Measurements from ENCODE around the gene SORT1. TPM values are rescaled to one million over a fixed set of nuclear protein-coding genes. Genes with fewer than 3 reads are reported as not detected.

Gene SORT1
- polyA plus RNA-seq, 1 donor = 30.7 TPM

DNA sequence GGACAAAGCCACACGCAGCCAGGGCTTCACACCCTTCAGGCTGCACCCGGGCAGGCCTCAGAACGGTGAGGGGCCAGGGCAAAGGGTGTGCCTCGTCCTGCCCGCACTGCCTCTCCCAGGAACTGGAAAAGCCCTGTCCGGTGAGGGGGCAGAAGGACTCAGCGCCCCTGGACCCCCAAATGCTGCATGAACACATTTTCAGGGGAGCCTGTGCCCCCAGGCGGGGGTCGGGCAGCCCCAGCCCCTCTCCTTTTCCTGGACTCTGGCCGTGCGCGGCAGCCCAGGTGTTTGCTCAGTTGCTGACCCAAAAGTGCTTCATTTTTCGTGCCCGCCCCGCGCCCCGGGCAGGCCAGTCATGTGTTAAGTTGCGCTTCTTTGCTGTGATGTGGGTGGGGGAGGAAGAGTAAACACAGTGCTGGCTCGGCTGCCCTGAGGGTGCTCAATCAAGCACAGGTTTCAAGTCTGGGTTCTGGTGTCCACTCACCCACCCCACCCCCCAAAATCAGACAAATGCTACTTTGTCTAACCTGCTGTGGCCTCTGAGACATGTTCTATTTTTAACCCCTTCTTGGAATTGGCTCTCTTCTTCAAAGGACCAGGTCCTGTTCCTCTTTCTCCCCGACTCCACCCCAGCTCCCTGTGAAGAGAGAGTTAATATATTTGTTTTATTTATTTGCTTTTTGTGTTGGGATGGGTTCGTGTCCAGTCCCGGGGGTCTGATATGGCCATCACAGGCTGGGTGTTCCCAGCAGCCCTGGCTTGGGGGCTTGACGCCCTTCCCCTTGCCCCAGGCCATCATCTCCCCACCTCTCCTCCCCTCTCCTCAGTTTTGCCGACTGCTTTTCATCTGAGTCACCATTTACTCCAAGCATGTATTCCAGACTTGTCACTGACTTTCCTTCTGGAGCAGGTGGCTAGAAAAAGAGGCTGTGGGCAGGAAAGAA lies 122.9 kb downstream of the SORT1 start:
- no peak for DNase-seq (ENCODE audit: low read depth)

- DNase-seq (ENCODE audit: low read depth) = no peak
Measured at GRCh38 chr1:109273570-109274288, 124.0 kb downstream of the SORT1 start.

DNA sequence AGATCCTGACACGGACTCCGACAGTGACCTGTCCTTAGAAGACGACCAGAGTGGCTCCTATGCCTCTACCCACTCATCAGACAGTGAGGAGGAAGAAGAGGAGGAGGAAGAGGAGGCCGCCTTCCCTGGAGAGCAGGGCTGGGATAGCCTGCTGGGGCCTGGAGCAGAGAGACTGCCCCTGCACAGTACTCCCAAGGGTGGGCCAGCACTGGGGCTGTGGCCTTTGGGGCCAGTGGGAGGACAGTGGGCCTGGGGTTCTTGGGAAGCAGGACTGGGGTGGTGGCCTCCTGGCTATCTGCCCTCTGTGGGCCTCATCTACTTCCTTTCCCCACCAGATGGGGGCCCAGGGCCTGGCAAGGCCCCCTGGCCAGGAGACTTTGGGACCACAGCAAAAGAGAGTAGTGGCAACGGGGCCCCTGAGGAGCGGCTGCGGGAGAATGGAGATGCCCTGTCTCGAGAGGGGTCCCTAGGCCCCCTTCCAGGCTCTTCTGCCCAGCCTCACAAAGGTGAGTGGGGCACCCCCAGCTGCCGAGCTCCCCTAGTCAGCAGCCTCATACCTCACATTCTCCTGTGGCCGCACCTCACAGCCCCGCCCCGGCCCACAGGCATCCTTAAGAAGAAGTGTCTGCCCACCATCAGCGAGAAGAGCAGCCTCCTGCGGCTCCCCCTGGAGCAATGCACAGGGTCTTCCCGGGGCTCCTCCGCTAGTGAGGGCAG lies 124.7 kb downstream of the SORT1 start:
- DNase-seq (ENCODE audit: low read depth) = no peak

DNA sequence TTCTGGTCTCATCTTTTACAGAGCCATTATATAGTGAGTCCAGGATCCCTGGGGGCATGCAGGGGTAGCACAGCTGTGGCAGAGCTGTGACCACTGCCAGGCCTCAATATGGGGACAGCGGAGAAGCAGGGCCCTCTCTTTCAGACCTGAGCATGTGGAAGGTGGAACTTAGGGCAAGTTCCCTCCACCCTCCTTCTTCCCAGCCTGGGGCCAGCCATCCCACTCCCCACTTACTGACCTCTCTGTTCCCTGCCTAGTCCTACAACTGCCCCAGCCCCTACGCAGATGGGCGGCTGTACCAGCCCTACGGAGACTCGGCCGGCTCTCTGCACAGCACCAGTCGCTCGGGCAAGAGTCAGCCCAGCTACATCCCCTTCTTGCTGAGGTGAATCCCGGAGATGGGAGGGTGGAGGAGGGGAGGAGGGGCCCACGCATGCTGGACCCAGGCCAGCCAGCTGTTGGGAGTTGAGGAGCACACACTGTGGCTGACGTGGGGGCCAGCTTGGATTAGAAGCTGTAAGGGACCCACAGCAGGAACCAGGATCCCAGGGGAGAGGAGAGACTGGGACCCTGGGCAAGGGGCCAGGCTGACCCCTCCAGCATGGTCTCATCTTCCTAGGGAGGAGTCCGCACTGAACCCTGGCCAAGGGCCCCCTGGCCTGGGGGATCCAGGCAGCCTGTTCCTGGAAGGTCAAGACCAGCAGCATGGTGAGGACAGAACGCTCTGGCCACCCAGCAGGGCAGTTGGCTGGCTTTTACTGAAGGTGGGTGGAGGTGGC lies 125.5 kb downstream of the SORT1 start:
- DNase-seq (ENCODE audit: low read depth) = no peak

DNA sequence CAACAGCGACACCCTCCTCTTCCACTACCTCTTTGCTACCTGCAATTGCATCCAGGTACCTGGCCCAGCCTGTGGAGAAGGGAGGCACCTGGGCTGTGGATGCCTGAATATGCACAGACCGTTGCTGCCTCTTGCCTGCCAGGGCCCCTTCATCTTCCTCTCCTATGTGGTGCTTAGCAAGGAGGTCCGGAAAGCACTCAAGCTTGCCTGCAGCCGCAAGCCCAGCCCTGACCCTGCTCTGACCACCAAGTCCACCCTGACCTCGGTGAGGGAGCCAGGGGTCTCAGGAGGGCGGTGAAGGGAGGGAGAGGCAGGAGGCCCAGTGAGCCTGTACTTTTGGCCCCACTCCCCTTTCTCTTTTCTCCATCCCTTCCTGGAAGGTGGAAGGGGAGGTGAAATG lies 126.3 kb downstream of the SORT1 start:
- DNase-seq (ENCODE audit: low read depth) = no peak

DNA sequence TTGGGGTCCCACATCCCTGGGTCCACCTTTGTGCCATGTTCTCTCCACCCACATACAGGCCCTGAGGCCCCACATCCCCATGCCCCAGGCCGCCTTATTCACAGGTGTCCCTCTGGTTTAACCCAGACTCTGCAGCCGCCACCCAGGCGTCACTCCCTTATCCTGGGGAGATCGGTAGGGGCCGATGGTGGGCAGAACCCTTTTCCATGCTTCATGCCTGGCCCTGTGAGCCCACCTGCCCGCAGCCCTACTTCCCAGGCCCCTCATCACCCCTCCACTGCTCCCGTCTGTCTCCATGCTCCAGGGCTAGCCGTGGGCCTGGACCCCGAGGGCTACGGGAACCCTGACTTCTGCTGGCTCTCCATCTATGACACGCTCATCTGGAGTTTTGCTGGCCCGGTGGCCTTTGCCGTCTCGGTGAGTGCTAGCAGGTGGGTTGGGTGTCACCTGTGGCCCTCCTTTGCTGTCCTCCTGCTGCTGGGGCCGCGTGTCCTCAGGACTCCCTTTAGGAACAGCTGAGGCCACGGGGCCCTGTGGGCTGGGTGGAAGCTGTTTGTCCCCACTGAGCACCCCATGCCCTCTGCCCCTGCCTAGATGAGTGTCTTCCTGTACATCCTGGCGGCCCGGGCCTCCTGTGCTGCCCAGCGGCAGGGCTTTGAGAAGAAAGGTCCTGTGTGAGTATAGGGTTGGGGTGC lies 126.9 kb downstream of the SORT1 start:
- DNase-seq (ENCODE audit: low read depth) = no peak

GRCh38 chr1:109269981-109270622 lies 127.6 kb downstream of the SORT1 start:
- DNase-seq (ENCODE audit: low read depth) = no peak

- DNase-seq (ENCODE audit: low read depth) = no peak
Measured at GRCh38 chr1:109269212-109269980, 128.3 kb downstream of the SORT1 start.

DNA sequence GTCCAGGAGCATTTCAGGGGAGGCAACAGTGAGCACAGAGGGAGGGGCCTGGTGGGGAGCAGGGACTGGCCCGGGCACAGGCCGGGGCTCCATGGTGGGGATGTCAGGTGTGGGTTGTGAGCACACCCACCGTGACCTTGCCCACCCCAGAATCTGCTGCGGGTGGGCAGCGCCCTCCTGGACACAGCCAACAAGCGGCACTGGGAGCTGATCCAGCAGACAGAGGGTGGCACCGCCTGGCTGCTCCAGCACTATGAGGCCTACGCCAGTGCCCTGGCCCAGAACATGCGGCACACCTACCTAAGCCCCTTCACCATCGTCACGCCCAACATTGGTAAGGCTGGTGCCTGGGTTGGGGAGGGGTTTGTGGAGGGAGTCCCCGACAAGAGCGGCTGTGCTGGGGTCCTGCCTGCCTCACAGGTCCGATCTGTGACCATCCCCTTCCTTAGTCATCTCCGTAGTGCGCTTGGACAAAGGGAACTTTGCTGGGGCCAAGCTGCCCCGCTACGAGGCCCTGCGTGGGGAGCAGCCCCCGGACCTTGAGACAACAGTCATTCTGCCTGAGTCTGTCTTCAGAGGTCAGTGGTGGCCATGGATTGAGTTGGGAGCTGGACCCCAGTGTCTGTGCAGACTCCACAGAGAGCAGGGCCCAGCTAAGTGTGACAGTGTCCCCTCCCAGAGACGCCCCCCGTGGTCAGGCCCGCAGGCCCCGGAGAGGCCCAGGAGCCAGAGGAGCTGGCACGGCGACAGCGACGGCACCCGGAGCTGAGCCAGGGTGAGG lies 129.1 kb downstream of the SORT1 start:
- DNase-seq (ENCODE audit: low read depth) = no peak

DNA sequence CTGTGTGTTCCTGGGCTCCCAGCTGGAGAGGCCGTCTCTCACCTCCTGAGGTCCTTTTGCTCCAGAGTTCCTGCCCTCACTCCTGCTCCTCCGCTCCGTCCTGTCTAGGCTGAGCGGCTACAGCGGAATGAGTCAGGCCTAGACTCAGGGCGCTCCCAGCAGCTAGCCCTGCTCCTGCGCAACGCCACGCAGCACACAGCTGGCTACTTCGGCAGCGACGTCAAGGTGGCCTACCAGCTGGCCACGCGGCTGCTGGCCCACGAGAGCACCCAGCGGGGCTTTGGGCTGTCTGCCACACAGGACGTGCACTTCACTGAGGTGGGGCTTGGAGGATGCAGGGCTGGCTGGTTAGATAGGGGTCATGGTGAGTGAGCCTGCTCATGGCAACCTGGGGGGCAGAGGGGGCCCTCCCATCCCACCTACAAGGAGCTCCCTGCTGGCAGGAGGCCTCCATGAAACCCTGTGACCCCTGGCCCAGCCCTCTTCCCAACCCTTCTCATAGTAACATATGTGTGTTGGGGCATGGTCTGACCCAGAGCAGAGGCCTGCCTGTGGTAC lies 129.9 kb downstream of the SORT1 start:
- DNase-seq (ENCODE audit: low read depth) = no peak

- DNase-seq (ENCODE audit: low read depth) = no peak
Measured at GRCh38 chr1:109266965-109267364, 130.8 kb downstream of the SORT1 start.

GRCh38 chr1:109265741-109266330 lies 131.9 kb downstream of the SORT1 start:
- no peak for DNase-seq (ENCODE audit: low read depth)

DNA sequence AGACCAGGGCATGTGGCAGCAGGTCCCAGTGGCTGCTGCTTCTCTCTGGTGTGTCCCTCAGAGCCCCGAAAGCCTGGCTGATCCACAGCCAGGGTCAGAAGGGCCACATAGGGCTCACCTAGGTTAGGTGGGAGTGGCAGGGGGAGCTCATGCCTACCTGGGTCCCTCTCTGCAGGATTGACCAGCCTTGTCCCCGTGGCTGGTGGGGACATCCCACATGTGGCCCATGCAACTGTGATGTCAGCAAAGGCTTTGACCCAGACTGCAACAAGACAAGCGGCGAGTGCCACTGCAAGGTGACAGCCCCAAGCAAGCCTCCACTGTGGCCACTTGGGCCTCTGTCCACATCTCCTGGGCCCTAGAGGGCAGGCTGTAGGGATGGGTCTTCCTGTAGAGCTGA lies 132.7 kb downstream of the SORT1 start:
- DNase-seq (ENCODE audit: low read depth) = no peak

DNA sequence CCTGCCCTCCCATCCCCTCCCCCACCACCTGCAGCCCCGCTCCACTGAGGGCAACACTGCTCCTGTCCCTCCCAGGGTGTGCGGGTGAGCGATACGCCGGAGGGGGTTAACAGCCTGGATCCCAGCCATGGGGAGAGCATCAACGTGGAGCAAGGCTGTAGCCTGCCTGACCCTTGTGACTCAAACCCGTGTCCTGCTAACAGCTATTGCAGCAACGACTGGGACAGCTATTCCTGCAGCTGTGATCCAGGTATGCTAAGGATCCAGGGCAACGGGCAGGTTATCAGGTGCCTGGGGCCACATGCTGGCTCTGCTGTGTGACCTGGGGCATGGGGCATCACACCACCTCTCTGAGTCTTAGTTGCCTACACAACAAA lies 133.4 kb downstream of the SORT1 start:
- DNase-seq (ENCODE audit: low read depth) = no peak

GRCh38 chr1:109263597-109264378 lies 133.9 kb downstream of the SORT1 start:
- DNase-seq (ENCODE audit: low read depth) = no peak

DNA sequence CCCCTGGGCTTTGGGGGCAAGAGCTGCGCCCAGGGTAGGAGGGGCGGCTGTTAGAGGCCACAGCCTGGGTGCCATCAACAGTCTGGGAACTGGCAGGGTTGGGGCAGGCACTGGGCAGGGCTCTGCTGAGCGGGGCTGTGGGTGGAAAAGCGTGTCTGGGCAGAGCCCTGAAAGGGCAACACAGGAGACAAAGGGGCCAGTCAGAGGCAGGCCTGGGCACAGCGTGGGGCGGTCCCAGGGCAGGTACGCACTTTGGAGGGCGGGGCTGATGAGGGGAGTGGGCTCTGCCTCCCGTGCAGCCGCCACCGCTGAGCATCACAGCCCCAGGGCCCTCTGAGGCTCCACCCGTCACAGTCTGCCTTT lies 134.5 kb downstream of the SORT1 start:
- no peak for DNase-seq (ENCODE audit: low read depth)
